BE2C (cell line): ENCODE results near the gene PRF1.
"Not testable (repeated sequence)": the region's sequence is repeated elsewhere in the genome, so short reads cannot be mapped to it uniquely, and the experiment has no call there.

Experiments
- DNase-seq: peaks from one replicate; pipeline ENCODE4 v3.0.0-alpha.2; 2020
- H3K27me3 ChIP-seq: fragments of 250-450 bp; sonication (Bioruptor Pico); 2 replicates; pipeline ENCODE4 v1.5.1; 2020; ENCODE audit warnings: mild to moderate bottlenecking
- H3K36me3 ChIP-seq: fragments of 250-450 bp; sonication (Bioruptor Pico); 2 replicates; pipeline ENCODE4 v1.5.1; 2020; ENCODE audit warnings: mild to moderate bottlenecking
- H3K4me1 ChIP-seq: fragments of 250-450 bp; sonication (Bioruptor Pico); 2 replicates; pipeline ENCODE4 v1.5.1; 2020
- H3K4me3 ChIP-seq: 2 replicates; pipeline ENCODE4 v1.5.1; 2011; ENCODE audit warnings: low read depth, low read length
- H3K9me3 ChIP-seq: fragments of 250-450 bp; sonication (Bioruptor Pico); 2 replicates; pipeline ENCODE4 v1.5.1; 2020
- TF ChIP-seq, protein P1 (sequence below): IDR thresholded peaks from 2 replicates; pipeline ENCODE4 v1.5.1; 2012; ENCODE audit warnings: mild to moderate bottlenecking, low read depth, low read length

The PRF1 gene

DNA sequence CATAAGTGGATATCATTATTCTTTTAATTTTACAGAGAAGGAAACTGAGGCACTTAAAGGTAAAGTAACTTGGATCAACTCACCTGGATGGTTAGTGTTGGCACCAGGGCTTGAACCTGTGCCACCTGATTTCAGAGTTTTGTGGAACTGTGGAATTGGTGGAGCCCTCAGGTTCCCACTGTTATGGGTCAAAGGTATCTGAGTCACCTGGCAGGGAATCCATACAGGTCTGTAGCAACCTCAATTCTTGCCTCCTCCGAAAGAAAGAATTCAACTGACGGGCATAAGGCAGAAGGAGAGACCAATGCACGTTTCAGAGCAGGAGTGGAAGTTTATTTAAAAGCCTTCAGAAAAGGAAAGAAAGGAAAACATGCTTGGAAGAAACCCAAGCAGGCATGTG is 44.5 kb upstream of the PRF1 start:
- TF ChIP-seq, protein P1, sequence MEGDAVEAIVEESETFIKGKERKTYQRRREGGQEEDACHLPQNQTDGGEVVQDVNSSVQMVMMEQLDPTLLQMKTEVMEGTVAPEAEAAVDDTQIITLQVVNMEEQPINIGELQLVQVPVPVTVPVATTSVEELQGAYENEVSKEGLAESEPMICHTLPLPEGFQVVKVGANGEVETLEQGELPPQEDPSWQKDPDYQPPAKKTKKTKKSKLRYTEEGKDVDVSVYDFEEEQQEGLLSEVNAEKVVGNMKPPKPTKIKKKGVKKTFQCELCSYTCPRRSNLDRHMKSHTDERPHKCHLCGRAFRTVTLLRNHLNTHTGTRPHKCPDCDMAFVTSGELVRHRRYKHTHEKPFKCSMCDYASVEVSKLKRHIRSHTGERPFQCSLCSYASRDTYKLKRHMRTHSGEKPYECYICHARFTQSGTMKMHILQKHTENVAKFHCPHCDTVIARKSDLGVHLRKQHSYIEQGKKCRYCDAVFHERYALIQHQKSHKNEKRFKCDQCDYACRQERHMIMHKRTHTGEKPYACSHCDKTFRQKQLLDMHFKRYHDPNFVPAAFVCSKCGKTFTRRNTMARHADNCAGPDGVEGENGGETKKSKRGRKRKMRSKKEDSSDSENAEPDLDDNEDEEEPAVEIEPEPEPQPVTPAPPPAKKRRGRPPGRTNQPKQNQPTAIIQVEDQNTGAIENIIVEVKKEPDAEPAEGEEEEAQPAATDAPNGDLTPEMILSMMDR = no peak
- no peaks in the 10 kb centered on the region for H3K9me3 ChIP-seq
- H3K27me3 ChIP-seq = no peaks in the 10 kb centered on the region
- no peak overlapping the region for H3K4me3 ChIP-seq
- no peaks in the 10 kb centered on the region for H3K36me3 ChIP-seq
- H3K4me1 ChIP-seq = no peaks in the 10 kb centered on the region; the same call in 1 of the 2 replicates
- DNase-seq = no peak

DNA sequence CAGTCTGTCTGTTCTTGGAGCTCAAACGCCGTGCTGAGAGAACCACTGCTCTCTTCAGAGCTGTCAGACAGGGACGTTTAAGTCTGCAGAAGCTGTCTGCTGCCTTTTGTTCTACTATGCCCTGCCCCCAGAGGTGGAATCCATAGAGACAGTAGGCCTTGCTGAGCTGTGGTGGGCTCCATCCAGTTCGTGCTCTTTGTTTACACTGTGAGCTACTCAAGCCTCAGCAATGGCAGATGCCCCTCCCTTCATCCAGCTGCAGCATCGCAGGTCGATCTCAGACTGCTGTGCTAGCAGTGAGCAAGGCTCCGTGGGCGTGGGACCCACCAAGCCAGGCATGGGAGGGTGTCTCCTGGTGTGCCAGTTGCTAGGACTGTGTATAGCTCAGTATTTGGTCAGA is 42.4 kb upstream of the PRF1 start:
- DNase-seq, H3K4me1 ChIP-seq, H3K36me3 ChIP-seq, H3K9me3 ChIP-seq, H3K27me3 ChIP-seq, H3K4me3 ChIP-seq: not testable (repeated sequence)

DNA sequence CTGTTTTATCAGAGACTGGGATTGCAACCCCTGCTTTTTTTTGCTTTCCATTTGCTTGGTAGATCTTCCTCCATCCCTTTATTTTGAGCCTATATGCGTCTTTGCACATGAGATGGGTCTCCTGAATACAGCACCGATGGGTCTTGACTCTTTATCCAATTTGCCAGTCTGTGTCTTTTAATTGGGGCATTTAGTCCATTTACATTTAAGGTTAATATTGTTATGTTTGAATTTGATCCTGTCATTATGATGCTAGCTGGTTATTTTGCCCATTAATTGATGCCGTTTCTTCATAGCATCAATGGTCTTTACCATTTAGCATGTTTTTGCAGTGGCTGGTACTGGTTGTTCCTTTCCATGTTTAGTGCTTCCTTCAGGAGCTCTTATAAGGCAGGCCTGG is 40.7 kb upstream of the PRF1 start:
- H3K9me3 ChIP-seq, H3K27me3 ChIP-seq, H3K4me1 ChIP-seq, H3K4me3 ChIP-seq, H3K36me3 ChIP-seq, DNase-seq: not testable (repeated sequence)

DNA sequence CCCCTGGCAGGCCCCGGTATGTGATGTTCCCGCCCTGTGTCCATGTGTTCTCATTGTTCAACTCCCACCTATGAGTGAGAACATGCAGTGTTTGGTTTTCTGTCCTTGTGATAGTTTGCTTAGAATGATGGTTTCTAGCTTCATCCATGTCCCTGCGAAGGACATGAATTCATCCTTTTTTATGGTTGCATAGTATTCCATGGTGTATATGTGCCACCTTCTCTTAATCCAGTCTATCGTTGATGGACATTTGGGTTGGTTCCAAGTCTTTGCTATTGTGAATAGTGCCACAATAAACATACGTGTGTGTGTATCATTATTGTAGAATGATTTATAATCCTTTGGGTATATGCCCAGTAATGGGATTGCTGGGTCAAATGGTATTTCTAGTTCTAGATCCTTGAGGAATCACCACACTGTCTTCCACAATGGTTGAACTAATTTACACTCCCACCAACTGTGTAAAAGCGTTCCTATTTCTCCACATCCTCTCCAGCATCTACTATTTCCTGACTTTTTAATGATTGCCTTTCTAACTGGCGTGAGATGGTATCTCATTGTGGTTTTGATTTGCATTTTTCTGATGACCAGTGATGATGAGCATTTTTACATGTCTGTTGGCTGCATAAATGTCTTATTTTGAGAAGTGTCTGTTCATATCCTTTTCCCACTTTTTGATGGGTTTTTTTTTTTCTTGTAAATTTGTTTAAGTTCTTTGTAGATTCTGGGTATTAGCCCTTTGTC is 37.3 kb upstream of the PRF1 start:
- not testable (repeated sequence) for H3K27me3 ChIP-seq, H3K9me3 ChIP-seq, DNase-seq, H3K36me3 ChIP-seq, H3K4me1 ChIP-seq, H3K4me3 ChIP-seq

DNA sequence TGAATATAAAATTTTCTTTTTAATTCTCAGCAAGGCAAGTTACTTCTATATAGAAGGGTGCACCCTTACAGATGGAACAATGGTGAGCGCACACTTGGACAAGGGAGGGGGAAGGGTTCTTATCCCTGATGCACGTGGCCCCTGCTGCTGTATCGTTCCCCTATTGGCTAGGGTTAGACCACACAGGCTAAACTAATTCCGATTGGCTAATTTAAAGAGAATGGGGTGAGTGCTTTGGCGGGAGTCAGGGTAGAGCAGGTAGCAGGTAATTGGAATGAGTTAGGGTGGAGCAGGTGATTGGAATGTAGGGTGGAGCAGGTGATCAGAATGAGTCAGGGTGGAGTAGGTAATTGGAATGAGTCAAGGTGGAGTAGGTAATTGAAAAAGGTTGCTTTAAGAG is 32.0 kb upstream of the PRF1 start:
- H3K4me1 ChIP-seq, H3K27me3 ChIP-seq, H3K4me3 ChIP-seq, DNase-seq, H3K9me3 ChIP-seq, H3K36me3 ChIP-seq: not testable (repeated sequence)

DNA sequence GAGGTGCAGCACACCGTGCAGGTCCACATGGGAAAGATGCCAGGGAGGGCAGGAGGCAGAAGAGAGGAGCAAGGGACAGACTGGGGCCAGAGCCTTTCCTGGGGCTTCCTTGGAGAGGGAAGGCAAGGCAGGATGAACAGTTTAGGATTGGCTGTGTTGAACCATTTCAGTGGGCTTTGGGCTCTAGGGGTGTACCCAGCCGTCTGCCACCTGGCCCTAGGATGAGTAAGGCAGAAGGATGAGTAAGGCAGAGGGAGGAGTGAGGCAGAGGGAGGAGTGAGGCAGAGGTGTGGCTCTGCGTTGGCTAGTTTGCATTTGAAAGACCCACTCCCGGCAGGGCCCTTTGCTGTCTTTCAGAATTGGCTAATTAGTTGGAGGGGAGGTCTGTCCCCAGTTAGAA is 31.5 kb upstream of the PRF1 start:
- no peak for DNase-seq
- Histone ChIP-seq H3K36me3 (no peaks in the 10 kb centered on the region), H3K27me3 (no peaks in the 10 kb centered on the region), H3K9me3 (no peaks in the 10 kb centered on the region), H3K4me3 (no peak overlapping the region), H3K4me1 (no peaks in the 10 kb centered on the region)
- TF ChIP-seq, protein P1 = no peak

DNA sequence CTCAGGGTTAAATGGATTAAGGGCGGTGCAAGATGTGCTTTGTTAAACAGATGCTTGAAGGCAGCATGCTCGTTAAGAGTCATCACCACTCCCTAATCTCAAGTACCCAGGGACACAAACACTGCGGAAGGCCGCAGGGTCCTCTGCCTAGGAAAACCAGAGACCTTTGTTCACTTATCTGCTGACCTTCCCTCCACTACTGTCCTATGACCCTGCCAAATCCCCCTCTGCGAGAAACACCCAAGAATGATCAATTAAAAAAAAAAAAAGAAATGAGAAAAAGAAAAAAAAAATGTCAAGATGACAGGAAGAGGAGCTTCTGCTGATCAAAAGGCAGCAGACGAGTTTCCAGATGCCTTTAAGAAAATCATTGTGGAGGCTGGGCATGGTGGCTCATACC is 29.2 kb upstream of the PRF1 start:
- H3K36me3 ChIP-seq, H3K4me3 ChIP-seq, DNase-seq, H3K9me3 ChIP-seq, H3K27me3 ChIP-seq, H3K4me1 ChIP-seq: not testable (repeated sequence)

DNA sequence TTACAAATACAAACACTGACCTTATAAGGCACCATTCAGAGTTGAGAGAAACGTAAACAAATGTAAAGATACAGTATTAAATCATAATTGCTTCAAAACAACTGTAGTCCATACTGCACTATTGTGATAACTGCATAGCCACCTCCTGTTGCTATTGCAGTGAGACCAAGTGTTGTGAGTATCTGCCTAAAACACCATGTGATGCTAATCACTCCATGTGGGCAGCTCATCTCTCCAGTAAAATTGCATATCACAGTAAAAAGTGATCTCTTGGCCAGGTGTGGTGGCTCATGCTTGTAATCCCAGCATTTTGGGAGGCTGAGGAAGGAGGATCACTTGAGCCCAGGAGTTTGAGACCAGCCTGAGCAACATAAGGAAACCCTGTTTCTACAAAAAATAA is 26.8 kb upstream of the PRF1 start:
- no peak for DNase-seq
- Histone ChIP-seq H3K27me3 (no peaks in the 10 kb centered on the region), H3K4me1 (no peaks in the 10 kb centered on the region), H3K36me3 (no peaks in the 10 kb centered on the region), H3K4me3 (no peak overlapping the region), H3K9me3 (no peaks in the 10 kb centered on the region)
- TF ChIP-seq, protein P1 = no peak

DNA sequence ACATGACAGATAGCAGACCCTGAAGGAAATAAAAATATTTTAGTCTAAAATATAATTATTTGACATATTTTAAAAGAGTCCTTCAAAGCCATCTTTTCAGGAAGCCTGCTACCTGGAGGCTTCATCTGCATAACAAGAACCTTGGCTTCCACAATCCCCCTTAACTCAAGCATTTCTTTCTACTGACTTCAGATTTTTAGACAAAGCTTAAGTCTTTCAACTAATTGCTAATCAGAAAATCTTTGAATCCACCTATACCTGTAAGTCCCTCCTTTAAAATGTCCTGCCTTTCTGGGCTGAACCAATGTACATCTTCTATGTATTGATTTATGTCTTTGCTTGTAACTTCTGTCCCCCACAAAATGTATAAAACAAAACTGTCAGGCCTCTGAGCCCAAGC is 23.5 kb upstream of the PRF1 start:
- no peaks in the 10 kb centered on the region for H3K27me3 ChIP-seq
- no peak for DNase-seq
- TF ChIP-seq, protein P1 = no peak
- no peaks in the 10 kb centered on the region for H3K36me3 ChIP-seq
- H3K4me1 ChIP-seq = no peaks in the 10 kb centered on the region
- H3K4me3 ChIP-seq = no peak overlapping the region
- no peaks in the 10 kb centered on the region for H3K9me3 ChIP-seq
